Pancreas (tissue), 10 donors: ENCODE measurements around the gene HELZ. TPM values are rescaled to one million over a fixed set of nuclear protein-coding genes. Genes with fewer than 3 reads are reported as not detected.
"Not testable (repeated sequence)": the region's sequence is repeated elsewhere in the genome, so short reads cannot be mapped to it uniquely, and the experiment has no call there.

Experiments used
- ATAC-seq, 4 donors: fragments of 200-7000 bp; cut with Tn5 transposase; one replicate each; pipeline versions ENCODE4 v1.8.0 to v1.9.1; 2020; ENCODE audit warnings: mild to moderate bottlenecking in 4 of 4, moderate library complexity in 4 of 4
- DNase-seq, 6 donors: peaks; one replicate each; pipeline ENCODE4 v3.0.0-alpha.2; 2020
- FAIRE-seq: peaks from 2 replicates; lab custom pipeline; 2012; peaks lifted over from hg19 to GRCh38; lab: Jason Lieb, UNC
- H3K27ac ChIP-seq, 4 donors: fragments of 200-600 bp; sonication (generic); 1 replicate in 3 of 4; 2 replicates in 1 of 4; pipeline versions ENCODE4 v1.5.0 to v1.8.0; 2020
- H3K27me3 ChIP-seq, 4 donors: fragments of 200-600 bp; one replicate each; pipeline ENCODE4 v1.8.0; 2021
- H3K36me3 ChIP-seq, 3 donors: fragments of 200-600 bp; sonication (generic) in 1 of 3; one replicate each; pipeline versions ENCODE4 v1.5.0 to v1.8.0; 2020 to 2021
- H3K4me1 ChIP-seq, 3 donors: fragments of 200-600 bp; one replicate each; pipeline ENCODE4 v1.8.0; 2021
- H3K4me3 ChIP-seq, 4 donors: fragments of 200-600 bp; sonication (generic) in 2 of 4; one replicate each; pipeline versions ENCODE4 v1.5.0 to v1.8.0; 2020 to 2021
- H3K9me3 ChIP-seq, 4 donors: fragments of 200-600 bp; one replicate each; pipeline ENCODE4 v1.8.0; 2021
- WGBS, 2 donors: extraction: QIAGEN DNeasy Blood & Tissue Kit; methylation state at CpG; one replicate each; pipeline ENCODE4 v1.1.7; 2013; 5-methylcytosine and 5-hydroxymethylcytosine counted together
- intact Hi-C, 3 donors: fragments of 100-400 bp; cut with DNase I; formaldehyde crosslinking; loops; one replicate each; pipeline versions ENCODE4 v1.11.1 to v1.14.2; 2022
- polyA plus RNA-seq, 2 donors: library from polyadenylated mRNA; stranded (reverse); fragments of 200-250 nt; gene quantifications; one replicate each; pipeline ENCODE4 v1.2.3, GENCODE V29; 2013
- total RNA-seq, 6 donors: library from RNA; stranded (reverse); fragmentation: NEBNext Ultra II Directional in 4 of 6; extraction: Animal tissue kit (Norgen Biotek cat#: 25700) in 4 of 6; gene quantifications; one replicate each; pipeline versions ENCODE4 v1.2.1 to v1.2.4, GENCODE V29; 2021 to 2023
- TF ChIP-seq, protein P1 (sequence below), 4 donors: fragments of 200-600 bp; sonication (generic) in 3 of 4; IDR thresholded peaks; one replicate each; pipeline versions ENCODE4 v1.5.0 to v1.8.0; 2021; ENCODE audit warnings: antibody characterized with exemption in 4 of 4
- donor health status: healthy with polysubstance abuse.
- donor health status: DM: no; HTN: no; CAD: no; lungs with moderate emphysema.
- donor health status: DM: no; HTN: no; CAD: no.
- donor health status: control.
- donor health status: control.
- donor health status: Bipolar disorder and iron deficiency.
- donor health status: DM: yes; HTN: yes; CAD: no.
- donor health status: DM: no; HTN: no; CAD: no.
- donor health status: DM: no; HTN: no; CAD: no.
- donor health status: DM: yes; HTN: yes; CAD: no.

HELZ gene
- total and polyA plus RNA-seq, 8 donors = 4.1 to 36.6 (median 23.9) TPM

DNA sequence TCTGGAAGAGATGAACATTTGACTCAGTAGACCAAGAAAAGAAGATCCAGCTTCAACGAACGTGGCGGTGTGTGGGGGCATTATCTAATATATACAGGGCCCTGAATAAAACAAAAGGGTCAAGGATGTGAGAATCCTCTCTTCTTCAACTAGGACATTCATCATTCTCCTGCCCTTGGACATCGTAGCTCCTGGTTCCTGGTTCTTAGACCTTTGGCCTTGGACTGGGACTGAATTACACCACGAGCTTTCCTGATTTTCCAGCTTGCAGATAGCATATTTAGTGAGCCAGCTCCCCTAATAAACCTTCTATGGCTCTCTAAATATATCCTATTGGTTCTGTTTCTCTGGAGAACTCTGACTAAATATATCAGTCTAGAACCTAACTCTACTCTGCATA, 29.5 kb upstream of the HELZ start:
- TF ChIP-seq, protein P1, sequence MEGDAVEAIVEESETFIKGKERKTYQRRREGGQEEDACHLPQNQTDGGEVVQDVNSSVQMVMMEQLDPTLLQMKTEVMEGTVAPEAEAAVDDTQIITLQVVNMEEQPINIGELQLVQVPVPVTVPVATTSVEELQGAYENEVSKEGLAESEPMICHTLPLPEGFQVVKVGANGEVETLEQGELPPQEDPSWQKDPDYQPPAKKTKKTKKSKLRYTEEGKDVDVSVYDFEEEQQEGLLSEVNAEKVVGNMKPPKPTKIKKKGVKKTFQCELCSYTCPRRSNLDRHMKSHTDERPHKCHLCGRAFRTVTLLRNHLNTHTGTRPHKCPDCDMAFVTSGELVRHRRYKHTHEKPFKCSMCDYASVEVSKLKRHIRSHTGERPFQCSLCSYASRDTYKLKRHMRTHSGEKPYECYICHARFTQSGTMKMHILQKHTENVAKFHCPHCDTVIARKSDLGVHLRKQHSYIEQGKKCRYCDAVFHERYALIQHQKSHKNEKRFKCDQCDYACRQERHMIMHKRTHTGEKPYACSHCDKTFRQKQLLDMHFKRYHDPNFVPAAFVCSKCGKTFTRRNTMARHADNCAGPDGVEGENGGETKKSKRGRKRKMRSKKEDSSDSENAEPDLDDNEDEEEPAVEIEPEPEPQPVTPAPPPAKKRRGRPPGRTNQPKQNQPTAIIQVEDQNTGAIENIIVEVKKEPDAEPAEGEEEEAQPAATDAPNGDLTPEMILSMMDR (IDR thresholded peaks at IDR 0.05) = no peak
- H3K4me3 ChIP-seq = no peak overlapping the region
- FAIRE-seq (no peak), ATAC-seq (no peak), DNase-seq (no peak)
- H3K36me3 ChIP-seq = no peaks in the 10 kb centered on the region
- intact Hi-C loops = no loop called here
- H3K27me3 ChIP-seq = no peaks in the 10 kb centered on the region
- no peak overlapping the region for H3K27ac ChIP-seq
- no peaks in the 10 kb centered on the region for H3K4me1 ChIP-seq
- no peaks in the 10 kb centered on the region for H3K9me3 ChIP-seq
- WGBS, 2 donors = 67 to 70% methylated on average over 5 of the region's 5 CpGs

DNA sequence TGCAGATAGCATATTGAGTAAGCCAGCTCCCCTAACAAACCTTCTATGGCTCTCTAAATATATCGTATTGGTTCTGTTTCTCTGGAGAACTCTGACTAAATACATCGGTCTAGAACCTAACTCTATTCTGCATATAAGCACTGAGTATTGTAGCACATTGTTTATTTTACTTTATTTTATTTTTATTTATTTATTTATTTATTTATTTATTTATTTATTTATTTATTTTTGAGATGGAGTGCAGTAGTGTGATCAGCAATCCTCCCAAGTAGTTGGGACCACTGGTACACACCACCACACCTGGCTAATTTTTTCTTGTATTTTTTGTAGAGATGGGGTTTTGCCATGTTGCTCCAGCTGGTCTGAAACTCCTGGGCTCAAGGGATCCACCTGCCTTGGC, 28.9 kb upstream of the HELZ start:
- intact Hi-C loops = no loop called here

DNA sequence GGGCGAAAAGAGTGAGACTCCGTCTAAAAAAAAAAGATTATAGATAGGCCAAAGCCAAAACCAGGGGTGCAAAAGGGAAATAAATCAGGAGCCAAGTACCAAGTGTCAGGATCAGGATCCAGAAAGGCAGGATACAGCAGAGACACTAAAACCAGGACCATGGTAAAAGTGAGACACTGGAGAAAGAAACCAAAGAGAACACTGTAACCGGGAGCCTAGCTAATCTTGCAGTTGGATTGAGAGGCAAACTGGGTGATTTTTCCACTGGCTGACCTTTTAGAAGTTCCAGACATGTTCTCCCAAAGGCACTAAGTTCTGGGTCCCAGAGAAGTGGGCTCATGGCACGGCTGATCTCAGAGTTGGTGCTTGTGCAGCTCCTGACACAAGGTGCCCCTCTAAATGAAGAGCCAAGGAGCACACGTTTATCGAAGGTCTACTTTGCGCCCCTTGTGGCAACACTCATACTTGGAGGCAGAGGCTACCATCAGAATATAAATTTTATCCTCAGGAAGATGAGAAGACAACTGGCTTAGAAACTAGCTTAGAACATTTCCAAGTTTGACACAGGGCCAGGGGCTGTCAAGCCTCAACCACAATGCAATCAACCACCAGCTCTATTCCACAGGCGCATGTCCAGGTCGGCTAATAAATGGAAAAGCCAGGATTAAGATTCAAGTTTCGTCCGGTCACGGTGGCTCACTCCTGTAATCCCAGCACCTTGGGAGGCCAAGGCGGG, 27.5 kb upstream of the HELZ start:
- Histone ChIP-seq H3K27me3 (no peaks in the 10 kb centered on the region), H3K9me3 (no peaks in the 10 kb centered on the region), H3K27ac (no peak overlapping the region), H3K36me3 (no peaks in the 10 kb centered on the region), H3K4me3 (no peak overlapping the region), H3K4me1 (no peaks in the 10 kb centered on the region)
- TF ChIP-seq, protein P1 (IDR thresholded peaks at IDR 0.05) = no peak
- FAIRE-seq = no peak
- no peak for ATAC-seq
- intact Hi-C loops = no loop called here
- WGBS, 2 donors = 81 to 87% methylated on average over 13 of the region's 13 CpGs
- DNase-seq = no peak

More for the DNA sequence above, 28.9 kb upstream of the HELZ start:
- Histone ChIP-seq H3K4me1 (no peaks in the 10 kb centered on the region), H3K4me3 (no peak overlapping the region), H3K27ac (no peak overlapping the region), H3K36me3 (no peaks in the 10 kb centered on the region), H3K9me3 (no peaks in the 10 kb centered on the region), H3K27me3 (no peaks in the 10 kb centered on the region)
- TF ChIP-seq, protein P1 (IDR thresholded peaks at IDR 0.05) = no peak
- FAIRE-seq (no peak), DNase-seq (no peak), ATAC-seq (no peak)
- WGBS, 2 donors = 95 to 96% methylated on average over 2 of the region's 2 CpGs

DNA sequence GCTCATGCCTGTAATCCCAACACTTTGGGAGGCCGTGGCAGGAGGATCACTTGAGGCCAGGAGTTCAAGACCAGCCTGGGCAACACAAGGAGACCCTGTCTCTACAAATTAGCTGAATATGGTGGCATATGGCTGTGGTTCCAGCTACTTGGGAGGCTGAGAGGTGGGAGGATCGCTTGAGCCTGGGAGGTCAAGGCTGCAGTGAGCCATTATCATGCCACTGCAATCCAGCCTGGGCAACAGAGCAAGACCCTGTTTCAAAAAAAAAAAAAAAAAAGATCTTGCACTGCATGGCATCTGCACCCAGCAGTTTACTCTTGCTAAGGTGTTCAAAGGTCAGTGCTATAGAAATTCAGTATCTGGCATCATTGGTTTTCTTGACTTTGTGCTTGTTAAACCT, 26.2 kb upstream of the HELZ start:
- WGBS, 2 donors = 86 to 92% methylated on average over 2 of the region's 2 CpGs
- FAIRE-seq, DNase-seq, H3K27me3 ChIP-seq, H3K36me3 ChIP-seq, intact Hi-C loops, H3K4me1 ChIP-seq, H3K9me3 ChIP-seq, H3K4me3 ChIP-seq, ATAC-seq, H3K27ac ChIP-seq: not testable (repeated sequence)

DNA sequence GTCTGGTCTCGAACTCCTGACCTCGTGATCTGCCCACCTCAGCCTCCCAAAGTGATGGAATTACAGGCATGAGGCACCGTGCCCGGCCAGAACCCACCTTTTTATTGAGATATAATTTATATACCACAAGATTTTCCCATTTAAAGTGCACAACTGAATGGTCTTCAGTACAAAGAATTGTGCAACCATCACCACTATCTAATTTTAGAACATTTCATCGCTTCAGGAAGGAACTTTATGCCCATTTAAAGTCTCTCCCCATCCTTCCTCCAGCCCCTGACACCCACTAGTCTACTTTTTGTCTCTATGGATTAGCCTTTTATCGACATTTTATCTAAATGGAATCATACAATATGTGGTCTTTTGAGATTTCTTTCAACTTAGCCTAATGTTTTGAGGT, 25.4 kb upstream of the HELZ start:
- Histone ChIP-seq H3K9me3 (no peaks in the 10 kb centered on the region), H3K36me3 (no peaks in the 10 kb centered on the region), H3K27me3 (no peaks in the 10 kb centered on the region), H3K4me3 (no peak overlapping the region), H3K27ac (no peak overlapping the region), H3K4me1 (no peaks in the 10 kb centered on the region)
- DNase-seq = no peak
- FAIRE-seq = no peak
- ATAC-seq = no peak
- TF ChIP-seq, protein P1 (IDR thresholded peaks at IDR 0.05) = no peak
- WGBS, 2 donors = 76 to 77% methylated on average over 6 of the region's 6 CpGs
- intact Hi-C loops = no loop called here
